ENCODE results near the gene HMOX1. TPM values are rescaled to one million over a fixed set of nuclear protein-coding genes. Genes with fewer than 3 reads are reported as not detected.
"Not testable (repeated sequence)": the region's sequence is repeated elsewhere in the genome, so short reads cannot be mapped to it uniquely, and the experiment has no call there.

The HMOX1 gene
- total and polyA plus RNA-seq, 2 of the 13 experiments (the other 11 are each of a cell fraction or from before 2014, with no cell fraction given): 53.6 to 67.4 TPM

GRCh38 chr22:35364230-35364629 is 16.7 kb upstream of the HMOX1 start (continued):
- TF ChIP-seq, protein P1, sequence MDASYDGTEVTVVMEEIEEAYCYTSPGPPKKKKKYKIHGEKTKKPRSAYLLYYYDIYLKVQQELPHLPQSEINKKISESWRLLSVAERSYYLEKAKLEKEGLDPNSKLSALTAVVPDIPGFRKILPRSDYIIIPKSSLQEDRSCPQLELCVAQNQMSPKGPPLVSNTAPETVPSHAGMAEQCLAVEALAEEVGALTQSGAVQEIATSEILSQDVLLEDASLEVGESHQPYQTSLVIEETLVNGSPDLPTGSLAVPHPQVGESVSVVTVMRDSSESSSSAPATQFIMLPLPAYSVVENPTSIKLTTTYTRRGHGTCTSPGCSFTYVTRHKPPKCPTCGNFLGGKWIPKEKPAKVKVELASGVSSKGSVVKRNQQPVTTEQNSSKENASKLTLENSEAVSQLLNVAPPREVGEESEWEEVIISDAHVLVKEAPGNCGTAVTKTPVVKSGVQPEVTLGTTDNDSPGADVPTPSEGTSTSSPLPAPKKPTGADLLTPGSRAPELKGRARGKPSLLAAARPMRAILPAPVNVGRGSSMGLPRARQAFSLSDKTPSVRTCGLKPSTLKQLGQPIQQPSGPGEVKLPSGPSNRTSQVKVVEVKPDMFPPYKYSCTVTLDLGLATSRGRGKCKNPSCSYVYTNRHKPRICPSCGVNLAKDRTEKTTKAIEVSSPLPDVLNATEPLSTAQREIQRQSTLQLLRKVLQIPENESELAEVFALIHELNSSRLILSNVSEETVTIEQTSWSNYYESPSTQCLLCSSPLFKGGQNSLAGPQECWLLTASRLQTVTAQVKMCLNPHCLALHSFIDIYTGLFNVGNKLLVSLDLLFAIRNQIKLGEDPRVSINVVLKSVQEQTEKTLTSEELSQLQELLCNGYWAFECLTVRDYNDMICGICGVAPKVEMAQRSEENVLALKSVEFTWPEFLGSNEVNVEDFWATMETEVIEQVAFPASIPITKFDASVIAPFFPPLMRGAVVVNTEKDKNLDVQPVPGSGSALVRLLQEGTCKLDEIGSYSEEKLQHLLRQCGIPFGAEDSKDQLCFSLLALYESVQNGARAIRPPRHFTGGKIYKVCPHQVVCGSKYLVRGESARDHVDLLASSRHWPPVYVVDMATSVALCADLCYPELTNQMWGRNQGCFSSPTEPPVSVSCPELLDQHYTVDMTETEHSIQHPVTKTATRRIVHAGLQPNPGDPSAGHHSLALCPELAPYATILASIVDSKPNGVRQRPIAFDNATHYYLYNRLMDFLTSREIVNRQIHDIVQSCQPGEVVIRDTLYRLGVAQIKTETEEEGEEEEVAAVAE (CRISPR knock-in tag; IDR thresholded peaks at IDR 0.05; ENCODE audit: borderline replicate concordance): 0 out of 2 replicates have a peak, but pooled peaks have one; percentile 25
- TF ChIP-seq EP300 (IDR thresholded peaks at IDR 0.05; ENCODE audit: low read depth in 2 of 2, low read length in 2 of 2) (peak in 1 of 2 experiments; percentile 61; a peak in 1 of 4 replicates), ZNF614 (CRISPR knock-in tag; IDR thresholded peaks at IDR 0.05; ENCODE audit: borderline replicate concordance) (0 out of 2 replicates have a peak, but pooled peaks have one; percentile 24), MEF2D (CRISPR knock-in tag; IDR thresholded peaks at IDR 0.05) (peak; percentile 55; the same call in 1 of the 2 replicates), JUND (CRISPR knock-in tag; IDR thresholded peaks at IDR 0.05) (peak; percentile 95), HNF4A (CRISPR knock-in tag; IDR thresholded peaks at IDR 0.05) (peak; percentile 4; the same call in 1 of the 2 replicates), CREB1 (IDR thresholded peaks at IDR 0.05) (peak; percentile 47; the same call in 1 of the 2 replicates), IRF2 (CRISPR knock-in tag; IDR thresholded peaks at IDR 0.05) (peak; percentile 66), SP5 (CRISPR knock-in tag; IDR thresholded peaks at IDR 0.05; ENCODE audit: borderline replicate concordance, low read depth) (peak; percentile 40; the same call in 1 of the 2 replicates), FOSL1 (CRISPR knock-in tag; IDR thresholded peaks at IDR 0.05; ENCODE audit: borderline replicate concordance) (peak; percentile 74; the same call in 1 of the 2 replicates), SPEN (CRISPR knock-in tag; IDR thresholded peaks at IDR 0.05; ENCODE audit: low read depth) (0 out of 2 replicates have a peak, but pooled peaks have one; percentile 16), ZGPAT (CRISPR knock-in tag; IDR thresholded peaks at IDR 0.05) (peak; percentile 79), TEAD3 (CRISPR knock-in tag; optimal IDR thresholded peaks at IDR 0.05; ENCODE audit: borderline replicate concordance) (peak; percentile 30), POGZ (CRISPR knock-in tag; IDR thresholded peaks at IDR 0.05) (0 out of 2 replicates have a peak, but pooled peaks have one; percentile 20), GATAD1 (CRISPR knock-in tag; IDR thresholded peaks at IDR 0.05) (0 out of 2 replicates have a peak, but pooled peaks have one; percentile 54), CEBPG (CRISPR knock-in tag; IDR thresholded peaks at IDR 0.05) (peak; percentile 50)
- not testable (repeated sequence) for TF ChIP-seq EP300 (CRISPR knock-in tag; IDR thresholded peaks at IDR 0.05; ENCODE audit: borderline replicate concordance); CREB1 (CRISPR knock-in tag; IDR thresholded peaks at IDR 0.05)
- TF ChIP-seq, protein P2, sequence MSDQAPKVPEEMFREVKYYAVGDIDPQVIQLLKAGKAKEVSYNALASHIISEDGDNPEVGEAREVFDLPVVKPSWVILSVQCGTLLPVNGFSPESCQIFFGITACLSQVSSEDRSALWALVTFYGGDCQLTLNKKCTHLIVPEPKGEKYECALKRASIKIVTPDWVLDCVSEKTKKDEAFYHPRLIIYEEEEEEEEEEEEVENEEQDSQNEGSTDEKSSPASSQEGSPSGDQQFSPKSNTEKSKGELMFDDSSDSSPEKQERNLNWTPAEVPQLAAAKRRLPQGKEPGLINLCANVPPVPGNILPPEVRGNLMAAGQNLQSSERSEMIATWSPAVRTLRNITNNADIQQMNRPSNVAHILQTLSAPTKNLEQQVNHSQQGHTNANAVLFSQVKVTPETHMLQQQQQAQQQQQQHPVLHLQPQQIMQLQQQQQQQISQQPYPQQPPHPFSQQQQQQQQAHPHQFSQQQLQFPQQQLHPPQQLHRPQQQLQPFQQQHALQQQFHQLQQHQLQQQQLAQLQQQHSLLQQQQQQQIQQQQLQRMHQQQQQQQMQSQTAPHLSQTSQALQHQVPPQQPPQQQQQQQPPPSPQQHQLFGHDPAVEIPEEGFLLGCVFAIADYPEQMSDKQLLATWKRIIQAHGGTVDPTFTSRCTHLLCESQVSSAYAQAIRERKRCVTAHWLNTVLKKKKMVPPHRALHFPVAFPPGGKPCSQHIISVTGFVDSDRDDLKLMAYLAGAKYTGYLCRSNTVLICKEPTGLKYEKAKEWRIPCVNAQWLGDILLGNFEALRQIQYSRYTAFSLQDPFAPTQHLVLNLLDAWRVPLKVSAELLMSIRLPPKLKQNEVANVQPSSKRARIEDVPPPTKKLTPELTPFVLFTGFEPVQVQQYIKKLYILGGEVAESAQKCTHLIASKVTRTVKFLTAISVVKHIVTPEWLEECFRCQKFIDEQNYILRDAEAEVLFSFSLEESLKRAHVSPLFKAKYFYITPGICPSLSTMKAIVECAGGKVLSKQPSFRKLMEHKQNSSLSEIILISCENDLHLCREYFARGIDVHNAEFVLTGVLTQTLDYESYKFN (CRISPR knock-in tag; conservative IDR thresholded peaks at IDR 0.05): peak; percentile 59
- TF ChIP-seq, protein P3, sequence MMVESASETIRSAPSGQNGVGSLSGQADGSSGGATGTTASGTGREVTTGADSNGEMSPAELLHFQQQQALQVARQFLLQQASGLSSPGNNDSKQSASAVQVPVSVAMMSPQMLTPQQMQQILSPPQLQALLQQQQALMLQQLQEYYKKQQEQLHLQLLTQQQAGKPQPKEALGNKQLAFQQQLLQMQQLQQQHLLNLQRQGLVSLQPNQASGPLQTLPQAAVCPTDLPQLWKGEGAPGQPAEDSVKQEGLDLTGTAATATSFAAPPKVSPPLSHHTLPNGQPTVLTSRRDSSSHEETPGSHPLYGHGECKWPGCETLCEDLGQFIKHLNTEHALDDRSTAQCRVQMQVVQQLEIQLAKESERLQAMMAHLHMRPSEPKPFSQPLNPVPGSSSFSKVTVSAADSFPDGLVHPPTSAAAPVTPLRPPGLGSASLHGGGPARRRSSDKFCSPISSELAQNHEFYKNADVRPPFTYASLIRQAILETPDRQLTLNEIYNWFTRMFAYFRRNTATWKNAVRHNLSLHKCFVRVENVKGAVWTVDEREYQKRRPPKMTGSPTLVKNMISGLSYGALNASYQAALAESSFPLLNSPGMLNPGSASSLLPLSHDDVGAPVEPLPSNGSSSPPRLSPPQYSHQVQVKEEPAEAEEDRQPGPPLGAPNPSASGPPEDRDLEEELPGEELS (CRISPR knock-in tag; IDR thresholded peaks at IDR 0.05): peak; percentile 63
